GM23248 (cell line): ENCODE results near the gene ASXL1.

Experiments used
- EZH2 ChIP-seq: fragments of 200-600 bp; sonication (generic); IDR thresholded peaks from 2 replicates; pipeline ENCODE4 v1.6.1; 2018; ENCODE audit warnings: antibody characterized with exemption, mild to moderate bottlenecking; ENCODE audit not compliant: insufficient read depth, poor library complexity, severe bottlenecking
- EZH2phosphoT487 ChIP-seq: fragments of 200-600 bp; sonication (generic); IDR thresholded peaks from 2 replicates; pipeline ENCODE4 v1.6.1; 2018; ENCODE audit warnings: antibody characterized with exemption, moderate library complexity, mild to moderate bottlenecking, low read depth; ENCODE audit not compliant: insufficient read depth

- no peak for TF ChIP-seq EZH2
- no peak for TF ChIP-seq EZH2phosphoT487
Observed at GRCh38 chr20:32357869-32358631, at the start of gene ASXL1.
